ENCODE measurements around the gene ABCD3. TPM values are rescaled to one million over a fixed set of nuclear protein-coding genes. Genes with fewer than 3 reads are reported as not detected.
"Not testable (repeated sequence)": the region's sequence is repeated elsewhere in the genome, so short reads cannot be mapped to it uniquely, and the experiment has no call there.

Gene ABCD3
- total and polyA plus RNA-seq, 2 of the 8 experiments (the other 6 are each of a cell fraction or from before 2014, with no cell fraction given) = 6.6 to 29.4 TPM

GRCh38 chr1:94428927-94429528 lies 10.8 kb downstream of the ABCD3 start:
- H2BK20ac ChIP-seq (ENCODE audit: low read length); H3K4ac ChIP-seq (replicated peaks; ENCODE audit: insufficient read length, low read depth, low read length); H3K18ac ChIP-seq (ENCODE audit: extremely low read depth, low read length); DNase-seq (ENCODE audit: low read depth in 1 of 2, low spot score in 2 of 2); H3K4me3 ChIP-seq (ENCODE audit: extremely low read depth in 1 of 4, insufficient read depth in 2 of 4, low read depth in 3 of 4, low read length in 4 of 4); H3K56ac ChIP-seq (replicated peaks; ENCODE audit: insufficient read length, low read depth, low read length); H4K8ac ChIP-seq (ENCODE audit: extremely low read depth, insufficient read depth, low read length); H4K91ac ChIP-seq (replicated peaks; ENCODE audit: insufficient read length, low read length); H2BK120ac ChIP-seq (replicated peaks; ENCODE audit: low read depth, low read length); H3K79me1 ChIP-seq (ENCODE audit: low read depth, low read length); H2BK15ac ChIP-seq (ENCODE audit: low read length); FAIRE-seq; H2BK12ac ChIP-seq (ENCODE audit: low read depth, low read length); H3K9me3 ChIP-seq (ENCODE audit: insufficient read depth in 2 of 2, low read depth in 1 of 2, low read length in 1 of 2); H2AK5ac ChIP-seq (ENCODE audit: low read depth, low read length); H4K20me1 ChIP-seq (replicated peaks in 1 of 2; ENCODE audit: control insufficient read depth in 1 of 2, insufficient read depth in 2 of 2, low read length in 2 of 2); H3K23me2 ChIP-seq (ENCODE audit: low read depth, low read length); H3K36me3 ChIP-seq (ENCODE audit: control insufficient read depth in 2 of 4, insufficient read depth in 4 of 4, low read length in 3 of 4); H3K27me3 ChIP-seq (replicated peaks in 1 of 4; ENCODE audit: control insufficient read depth in 3 of 4, extremely low read depth in 1 of 4, insufficient read depth in 3 of 4, low read length in 3 of 4); H3K9ac ChIP-seq (replicated peaks in 1 of 4; ENCODE audit: extremely low read depth in 1 of 4, low read depth in 3 of 4, low read length in 3 of 4); H3K4me1 ChIP-seq (replicated peaks in 1 of 4; ENCODE audit: control insufficient read depth in 3 of 4, insufficient read depth in 4 of 4, low read length in 3 of 4); H4K5ac ChIP-seq (ENCODE audit: insufficient read length, low read depth, low read length); CTCF ChIA-PET (ENCODE audit: partially characterized antibody); H3K4me2 ChIP-seq (ENCODE audit: insufficient read depth in 1 of 2, low read depth in 2 of 2, low read length in 2 of 2); H3K27ac ChIP-seq (ENCODE audit: low read depth, low read length); H3K14ac ChIP-seq (ENCODE audit: insufficient read length); H2BK5ac ChIP-seq (ENCODE audit: low read depth, low read length); H2AFZ ChIP-seq (ENCODE audit: low read length); H3K23ac ChIP-seq (ENCODE audit: insufficient read length): not testable (repeated sequence)
- POLR2A ChIA-PET (ENCODE audit: partially characterized antibody) = interaction anchor here (1.4 kb wide), 1 partner anchor 10 kb away, joined by 3 read pairs; no protein-coding TSS in a partner anchor
- peaks cover 0 to 60% of the 10 kb centered on the region in 2 experiments; a peak in 2 of 4 replicates for H3K79me2 ChIP-seq (ENCODE audit: control insufficient read depth in 1 of 2, insufficient read depth in 2 of 2, low read length in 2 of 2)
- WGBS, 2 experiments (ENCODE audit: extremely low coverage in 1 of 2, insufficient coverage in 1 of 2, insufficient read length in 1 of 2, insufficient replicate concordance in 2 of 2, low coverage in 1 of 2, low lambda C conversion rate in 2 of 2, missing lambda C conversion rate in 1 of 2) = 87% methylated on average over 3 of the region's 3 CpGs; no CpG with 5 or more reads in 1 of the 2 experiments

GRCh38 chr1:94430066-94430465 lies 11.9 kb downstream of the ABCD3 start:
- H3K9ac ChIP-seq (replicated peaks in 1 of 4; ENCODE audit: extremely low read depth in 1 of 4, low read depth in 3 of 4, low read length in 3 of 4); H4K5ac ChIP-seq (ENCODE audit: insufficient read length, low read depth, low read length); FAIRE-seq; H2BK5ac ChIP-seq (ENCODE audit: low read depth, low read length); H2BK12ac ChIP-seq (ENCODE audit: low read depth, low read length); DNase-seq (ENCODE audit: low read depth in 1 of 2, low spot score in 2 of 2); H2BK15ac ChIP-seq (ENCODE audit: low read length); CTCF ChIA-PET (ENCODE audit: partially characterized antibody); H3K14ac ChIP-seq (ENCODE audit: insufficient read length); H3K4me1 ChIP-seq (replicated peaks in 1 of 4; ENCODE audit: control insufficient read depth in 3 of 4, insufficient read depth in 4 of 4, low read length in 3 of 4); H3K18ac ChIP-seq (ENCODE audit: extremely low read depth, low read length); H3K23me2 ChIP-seq (ENCODE audit: low read depth, low read length); H3K27ac ChIP-seq (ENCODE audit: low read depth, low read length); H3K23ac ChIP-seq (ENCODE audit: insufficient read length); H2BK20ac ChIP-seq (ENCODE audit: low read length); H4K20me1 ChIP-seq (replicated peaks in 1 of 2; ENCODE audit: control insufficient read depth in 1 of 2, insufficient read depth in 2 of 2, low read length in 2 of 2); H3K4ac ChIP-seq (replicated peaks; ENCODE audit: insufficient read length, low read depth, low read length); H3K4me3 ChIP-seq (ENCODE audit: extremely low read depth in 1 of 4, insufficient read depth in 2 of 4, low read depth in 3 of 4, low read length in 4 of 4); H3K56ac ChIP-seq (replicated peaks; ENCODE audit: insufficient read length, low read depth, low read length); H4K91ac ChIP-seq (replicated peaks; ENCODE audit: insufficient read length, low read length); H4K8ac ChIP-seq (ENCODE audit: extremely low read depth, insufficient read depth, low read length); H3K27me3 ChIP-seq (replicated peaks in 1 of 4; ENCODE audit: control insufficient read depth in 3 of 4, extremely low read depth in 1 of 4, insufficient read depth in 3 of 4, low read length in 3 of 4); H3K4me2 ChIP-seq (ENCODE audit: insufficient read depth in 1 of 2, low read depth in 2 of 2, low read length in 2 of 2); H3K9me3 ChIP-seq (ENCODE audit: insufficient read depth in 2 of 2, low read depth in 1 of 2, low read length in 1 of 2); H3K79me1 ChIP-seq (ENCODE audit: low read depth, low read length); H2AFZ ChIP-seq (ENCODE audit: low read length); H3K36me3 ChIP-seq (ENCODE audit: control insufficient read depth in 2 of 4, insufficient read depth in 4 of 4, low read length in 3 of 4); H2BK120ac ChIP-seq (replicated peaks; ENCODE audit: low read depth, low read length); H2AK5ac ChIP-seq (ENCODE audit: low read depth, low read length); POLR2A ChIA-PET (ENCODE audit: partially characterized antibody): not testable (repeated sequence)
- 85% methylated on average over 1 of the region's 1 CpG; no CpG with 5 or more reads in 1 of the 2 experiments for WGBS, 2 experiments (ENCODE audit: extremely low coverage in 1 of 2, insufficient coverage in 1 of 2, insufficient read length in 1 of 2, insufficient replicate concordance in 2 of 2, low coverage in 1 of 2, low lambda C conversion rate in 2 of 2, missing lambda C conversion rate in 1 of 2)
- H3K79me2 ChIP-seq (ENCODE audit: control insufficient read depth in 1 of 2, insufficient read depth in 2 of 2, low read length in 2 of 2) = peaks cover 0 to 54% of the 10 kb centered on the region in 2 experiments; a peak in 2 of 4 replicates
